Lung (tissue), 12 donors: ENCODE measurements around the gene RASGRF1. TPM values are rescaled to one million over a fixed set of nuclear protein-coding genes. Genes with fewer than 3 reads are reported as not detected.

Experiments
- ATAC-seq: fragments of 200-7000 bp; cut with Tn5 transposase; one replicate; pipeline ENCODE4 v1.9.1; 2020; ENCODE audit warnings: moderate number of reproducible peaks; ENCODE audit not compliant: insufficient read depth, low FRiP score
- DNase-seq, 3 donors: peaks; one replicate each; pipeline ENCODE4 v3.0.0-alpha.2; 2013 to 2017
- H3K27ac ChIP-seq, 2 donors: one replicate each; pipeline ENCODE4 v1.5.1; 2013; ENCODE audit warnings: mild to moderate bottlenecking in 2 of 2, moderate library complexity in 2 of 2, control low read depth in 1 of 2, inconsistent platforms in 1 of 2, low read depth in 1 of 2, low read length in 1 of 2
- H3K27me3 ChIP-seq, 3 donors: one replicate each; pipeline ENCODE4 v1.5.1; 2013; ENCODE audit warnings: low read length in 2 of 3; ENCODE audit not compliant: control insufficient read depth in 3 of 3, insufficient read depth in 3 of 3
- H3K36me3 ChIP-seq, 4 donors: one replicate each; pipeline ENCODE4 v1.5.1; 2013; ENCODE audit warnings: low read length in 4 of 4, mild to moderate bottlenecking in 1 of 4, moderate library complexity in 1 of 4; ENCODE audit not compliant: control insufficient read depth in 4 of 4, insufficient read depth in 4 of 4
- H3K4me1 ChIP-seq, 5 donors: one replicate each; pipeline ENCODE4 v1.5.1; 2013; ENCODE audit warnings: low read length in 5 of 5, mild to moderate bottlenecking in 2 of 5, moderate library complexity in 1 of 5; ENCODE audit not compliant: control insufficient read depth in 5 of 5, insufficient read depth in 5 of 5
- H3K4me3 ChIP-seq: one replicate; pipeline ENCODE4 v1.5.1; 2013; ENCODE audit warnings: mild to moderate bottlenecking, control low read depth, moderate library complexity
- H3K9ac ChIP-seq, 2 donors: one replicate each; pipeline ENCODE4 v1.5.1; 2013; ENCODE audit warnings: low read length in 2 of 2, control low read depth in 1 of 2; ENCODE audit not compliant: insufficient read depth in 1 of 2
- H3K9me3 ChIP-seq, 4 donors: one replicate each; pipeline ENCODE4 v1.5.1; 2013; ENCODE audit warnings: low read length in 3 of 4, mild to moderate bottlenecking in 1 of 4, moderate library complexity in 1 of 4; ENCODE audit not compliant: control insufficient read depth in 4 of 4, insufficient read depth in 3 of 4
- CTCF ChIP-seq: IDR thresholded peaks from 2 replicates; pipeline ENCODE4 v1.5.1; 2012; ENCODE audit warnings: mild to moderate bottlenecking; ENCODE audit errors: control extremely low read depth, extremely low read depth
- WGBS, 2 donors: extraction: QIAGEN DNeasy Blood & Tissue Kit; methylation state at CpG; one replicate each; pipeline ENCODE4 v1.1.7; 2013; 5-methylcytosine and 5-hydroxymethylcytosine counted together
- polyA plus RNA-seq, 2 donors: library from polyadenylated mRNA; stranded (reverse); fragments of 200-250 nt; gene quantifications; one replicate each; pipeline ENCODE4 v1.2.1, GENCODE V29; 2013
- total RNA-seq, 2 donors: library from RNA; depleted of rRNA in 1 of 2; stranded (reverse); fragments of >200 nt in 1 of 2; gene quantifications; one replicate each; pipeline ENCODE4 v1.2.1, GENCODE V29; 2014 to 2021
- donor health status: control.
- donor health status: control.
- donor health status: Bipolar disorder and iron deficiency.
- donor health status: healthy.
- donor health status: DM: yes; HTN: yes; CAD: no.

Gene RASGRF1
- total and polyA plus RNA-seq, 4 donors, result 10.9 to 71.2 (median 24.6) TPM

GRCh38 chr15:78991476-78991875, 99.1 kb downstream of the RASGRF1 start:
- H3K4me3 ChIP-seq, result no peak overlapping the region
- H3K4me1 ChIP-seq, result peaks cover 0 to 27% (median 9%) of the 10 kb centered on the region in 5 donors
- no peak overlapping the region for H3K27ac ChIP-seq
- no peaks in the 10 kb centered on the region for H3K27me3 ChIP-seq
- H3K9me3 ChIP-seq, result no peaks in the 10 kb centered on the region
- H3K9ac ChIP-seq, result no peak overlapping the region
- no peak for TF ChIP-seq CTCF
- DNase-seq (no peak), ATAC-seq (no peak)
- no peaks in the 10 kb centered on the region for H3K36me3 ChIP-seq
- 85 to 93% methylated on average over 10 of the region's 10 CpGs for WGBS, 2 donors

- peaks cover 0 to 24% (median 9%) of the 10 kb centered on the region in 5 donors for H3K4me1 ChIP-seq
- peak overlapping the region in 1 of 2 donors; percentile 48 for H3K27ac ChIP-seq
- TF ChIP-seq CTCF, result no peak
These were observed 100.3 kb downstream of the RASGRF1 start for GRCh38 chr15:78990278-78990677.

GRCh38 chr15:78989701-78990240, 100.8 kb downstream of the RASGRF1 start:
- H3K4me1 ChIP-seq, result peaks cover 0 to 24% (median 9%) of the 10 kb centered on the region in 5 donors
- 81 to 87% methylated on average over 9 of the region's 9 CpGs for WGBS, 2 donors
- no peaks in the 10 kb centered on the region for H3K9me3 ChIP-seq
- no peak overlapping the region for H3K4me3 ChIP-seq
- TF ChIP-seq CTCF, result no peak
- no peak for DNase-seq
- H3K9ac ChIP-seq, result no peak overlapping the region
- ATAC-seq, result no peak
- peak overlapping the region in 1 of 2 donors; percentile 26 for H3K27ac ChIP-seq
- no peaks in the 10 kb centered on the region for H3K27me3 ChIP-seq
- no peaks in the 10 kb centered on the region for H3K36me3 ChIP-seq

More at GRCh38 chr15:78990278-78990677, 100.3 kb downstream of the RASGRF1 start:
- Histone ChIP-seq H3K4me3 (no peak overlapping the region), H3K9me3 (no peaks in the 10 kb centered on the region), H3K36me3 (no peaks in the 10 kb centered on the region), H3K27me3 (no peaks in the 10 kb centered on the region), H3K9ac (no peak overlapping the region)
- DNase-seq (no peak), ATAC-seq (no peak)
- WGBS, 2 donors, result 59 to 63% methylated on average over 1 of the region's 1 CpG
